Thyroid gland (tissue), 4 donors: Measurements from ENCODE around the gene CDS1.

Source experiments
- POLR2A ChIP-seq, 2 donors: fragments of 450-650 bp; IDR thresholded peaks; one replicate each; pipeline ENCODE4 v1.6.1; 2017; ENCODE audit warnings: antibody characterized with exemption in 2 of 2, mild to moderate bottlenecking in 2 of 2, moderate library complexity in 1 of 2
- TF ChIP-seq, protein P1 (sequence below), 6 experiments: fragments of 200-600 bp in 3 of 6; fragments of 450-650 bp in 3 of 6; sonication (generic) in 3 of 6; IDR thresholded peaks; one replicate each; pipeline ENCODE4 v1.5.1; 2016 to 2019; ENCODE audit warnings: antibody characterized with exemption in 6 of 6, mild to moderate bottlenecking in 2 of 6, inconsistent platforms in 1 of 6, moderate library complexity in 1 of 6

DNA sequence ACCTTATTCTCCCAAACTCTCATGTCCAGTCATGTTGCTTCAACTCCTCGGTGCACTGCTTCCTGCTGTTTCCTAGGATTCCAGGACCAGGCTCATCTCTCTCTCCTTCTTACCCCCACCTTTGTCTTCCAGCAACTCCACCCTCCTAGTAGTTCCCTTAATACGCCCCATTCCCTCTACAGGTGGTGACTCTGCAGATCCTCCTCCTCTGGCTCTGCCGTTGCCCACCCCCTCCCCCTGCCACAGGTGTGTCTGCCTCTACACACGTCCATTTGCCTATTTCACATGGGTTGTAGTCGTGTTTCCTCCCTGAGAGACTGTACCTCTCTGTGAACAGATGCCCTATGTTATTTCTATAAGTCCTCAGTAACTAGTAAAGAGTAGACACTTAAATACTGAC is 32.4 kb downstream of the CDS1 start:
- TF ChIP-seq, protein P1, sequence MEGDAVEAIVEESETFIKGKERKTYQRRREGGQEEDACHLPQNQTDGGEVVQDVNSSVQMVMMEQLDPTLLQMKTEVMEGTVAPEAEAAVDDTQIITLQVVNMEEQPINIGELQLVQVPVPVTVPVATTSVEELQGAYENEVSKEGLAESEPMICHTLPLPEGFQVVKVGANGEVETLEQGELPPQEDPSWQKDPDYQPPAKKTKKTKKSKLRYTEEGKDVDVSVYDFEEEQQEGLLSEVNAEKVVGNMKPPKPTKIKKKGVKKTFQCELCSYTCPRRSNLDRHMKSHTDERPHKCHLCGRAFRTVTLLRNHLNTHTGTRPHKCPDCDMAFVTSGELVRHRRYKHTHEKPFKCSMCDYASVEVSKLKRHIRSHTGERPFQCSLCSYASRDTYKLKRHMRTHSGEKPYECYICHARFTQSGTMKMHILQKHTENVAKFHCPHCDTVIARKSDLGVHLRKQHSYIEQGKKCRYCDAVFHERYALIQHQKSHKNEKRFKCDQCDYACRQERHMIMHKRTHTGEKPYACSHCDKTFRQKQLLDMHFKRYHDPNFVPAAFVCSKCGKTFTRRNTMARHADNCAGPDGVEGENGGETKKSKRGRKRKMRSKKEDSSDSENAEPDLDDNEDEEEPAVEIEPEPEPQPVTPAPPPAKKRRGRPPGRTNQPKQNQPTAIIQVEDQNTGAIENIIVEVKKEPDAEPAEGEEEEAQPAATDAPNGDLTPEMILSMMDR (IDR thresholded peaks at IDR 0.05), result no peak
- no peak for TF ChIP-seq POLR2A (IDR thresholded peaks at IDR 0.05)
